HepG2 (cell line): Measurements from ENCODE around the gene ETV6. TPM values are rescaled to one million over a fixed set of nuclear protein-coding genes. Genes with fewer than 3 reads are reported as not detected.

ENCODE experiments used
- ATAC-seq: fragments of 200-7000 bp; cut with Tn5 transposase; 3 replicates; pipeline ENCODE4 v1.9.1; 2020; ENCODE audit warnings: mild to moderate bottlenecking, moderate library complexity
- BruUV-seq: library from RNA; stranded (reverse); fragments of 400-500 nt; replicated peaks from 2 replicates; lab custom pipeline; 2021; lab: Mats Ljungman, UMichigan
- CTCF ChIA-PET: fragments of 300-600 bp; formaldehyde crosslinking; extraction: SDS; loops from one replicate; lab custom pipeline; 2021; ENCODE audit warnings: low total read pairs, inconsistent platforms, low intra/inter-chr PET ratio; lab: Yijun Ruan, JAX
- POLR2A ChIA-PET: fragments of 350-600 bp; sonication (Branson Sonifier 250); formaldehyde crosslinking; loops from one replicate; lab custom pipeline; 2020; ENCODE audit warnings: antibody characterized with exemption, inconsistent platforms; lab: Yijun Ruan, JAX
- DNase-seq: peaks from one replicate; pipeline ENCODE4 v3.0.0-alpha.2; 2015; ENCODE audit warnings: low spot score
- FAIRE-seq: peaks from 3 replicates; lab custom pipeline; 2011; peaks lifted over from hg19 to GRCh38; lab: Jason Lieb, UNC
- H2AFZ ChIP-seq: one replicate; pipeline ENCODE4 v1.6.1; 2011; ENCODE audit warnings: low read length, inconsistent platforms
- H3K27ac ChIP-seq: fragments of 300-600 bp; 3 replicates; pipeline ENCODE4 v1.8.0; 2011; ENCODE audit warnings: mixed run types, mild to moderate bottlenecking, mixed read lengths, low read length, inconsistent platforms; ENCODE audit not compliant: insufficient read depth; ENCODE audit errors: extremely low read length
- H3K27me3 ChIP-seq, 2 experiments: fragments of 200-600 bp in 1 of 2; 2 replicates in 1 of 2; 3 replicates in 1 of 2; pipeline versions ENCODE4 v1.6.0 to v1.8.0; 2011; ENCODE audit warnings: low read length in 2 of 2, mild to moderate bottlenecking in 2 of 2, moderate library complexity in 2 of 2, inconsistent platforms in 1 of 2; ENCODE audit not compliant: insufficient read depth in 2 of 2, control insufficient read depth in 1 of 2
- H3K36me3 ChIP-seq, 2 experiments: fragments of 200-600 bp in 1 of 2; replicated peaks in 1 of 2; 2 replicates in 1 of 2; 3 replicates in 1 of 2; pipeline versions ENCODE4 v1.5.1 to v1.8.0; 2011; ENCODE audit warnings: low read length in 2 of 2, inconsistent platforms in 1 of 2; ENCODE audit not compliant: insufficient read depth in 2 of 2, control insufficient read depth in 1 of 2
- H3K4me1 ChIP-seq: 2 replicates; pipeline ENCODE4 v1.5.1; 2012; ENCODE audit warnings: low read length, inconsistent platforms; ENCODE audit not compliant: insufficient read depth
- H3K4me2 ChIP-seq: 2 replicates; pipeline ENCODE4 v1.6.0; 2011; ENCODE audit warnings: low read depth, low read length, inconsistent platforms
- H3K4me3 ChIP-seq, 3 experiments: fragments of 200-600 bp in 1 of 3; sonication (generic), shearing (Covaris generic) in 1 of 3; replicated peaks in 1 of 3; 2 replicates each; pipeline ENCODE4 v1.5.1; 2011 to 2016; ENCODE audit warnings: low read length in 3 of 3, inconsistent platforms in 2 of 3, low read depth in 2 of 3, mild to moderate bottlenecking in 2 of 3, control low read depth in 1 of 3, mixed read lengths in 1 of 3; ENCODE audit not compliant: insufficient read depth in 1 of 3
- H3K79me2 ChIP-seq: one replicate; pipeline ENCODE4 v1.6.1; 2011; ENCODE audit warnings: low read length, inconsistent platforms; ENCODE audit not compliant: insufficient read depth
- H3K9ac ChIP-seq: 2 replicates; pipeline ENCODE4 v1.6.0; 2011; ENCODE audit warnings: mild to moderate bottlenecking, low read depth, low read length, inconsistent platforms; ENCODE audit not compliant: insufficient read depth
- H3K9me3 ChIP-seq: 2 replicates; pipeline ENCODE4 v1.5.1; 2012; ENCODE audit warnings: mild to moderate bottlenecking, low read length
- H4K20me1 ChIP-seq: 2 replicates; pipeline ENCODE4 v1.6.0; 2011; ENCODE audit warnings: inconsistent platforms, mild to moderate bottlenecking, low read length, moderate library complexity; ENCODE audit not compliant: insufficient read depth
- FOXA1 ChIP-seq, 2 experiments: fragments of 450-650 bp in 1 of 2; sonication (generic) in 1 of 2; formaldehyde crosslinking in 1 of 2; IDR thresholded peaks; 2 replicates each; pipeline versions ENCODE4 v1.4.0 to v1.6.1; 2016 to 2020; ENCODE audit warnings: missing genetic modification reagents in 1 of 2
- HMGA1 ChIP-seq: sonication (generic); formaldehyde crosslinking; conservative IDR thresholded peaks from 2 replicates; pipeline ENCODE4 v1.4.0; 2020; ENCODE audit warnings: missing genetic modification reagents
- MAZ ChIP-seq, 2 experiments: sonication (generic) in 1 of 2; formaldehyde crosslinking in 1 of 2; IDR thresholded peaks; 2 replicates each; pipeline versions ENCODE4 v1.5.0 to v1.6.1; 2012 to 2020; ENCODE audit warnings: low read depth in 2 of 2, mild to moderate bottlenecking in 2 of 2, borderline replicate concordance in 1 of 2, improper control_type of control experiment in 1 of 2, low read length in 1 of 2, missing genetic modification reagents in 1 of 2, moderate library complexity in 1 of 2
- MIER2 ChIP-seq: IDR thresholded peaks from 2 replicates; pipeline ENCODE4 v1.6.1; 2016; ENCODE audit warnings: missing biosample characterization, missing genetic modification reagents
- MTF1 ChIP-seq: sonication (generic); formaldehyde crosslinking; IDR thresholded peaks from 2 replicates; pipeline ENCODE4 v1.5.0; 2020; ENCODE audit warnings: missing genetic modification reagents
- PRMT3 ChIP-seq: sonication (generic); formaldehyde crosslinking; IDR thresholded peaks from 2 replicates; pipeline ENCODE4 v1.8.1; 2022; ENCODE audit warnings: low read depth, mild to moderate bottlenecking, moderate library complexity, missing genetic modification reagents, borderline replicate concordance
- SALL2 ChIP-seq: sonication (generic); formaldehyde crosslinking; IDR thresholded peaks from 2 replicates; pipeline ENCODE4 v1.8.1; 2023; ENCODE audit warnings: mild to moderate bottlenecking, missing genetic modification reagents, inconsistent platforms
- TOE1 ChIP-seq: sonication (generic); formaldehyde crosslinking; IDR thresholded peaks from 2 replicates; pipeline ENCODE4 v1.4.0; 2020; ENCODE audit warnings: mild to moderate bottlenecking, missing genetic modification reagents
- U2AF2 ChIP-seq: fragments of 200-400 bp; formaldehyde crosslinking; IDR thresholded peaks from 2 replicates; pipeline ENCODE4 v1.6.1; 2017; ENCODE audit warnings: low read depth, mild to moderate bottlenecking, low read length
- ZNF10 ChIP-seq: sonication (generic); formaldehyde crosslinking; IDR thresholded peaks from 2 replicates; pipeline ENCODE4 v1.4.0; 2020; ENCODE audit warnings: mild to moderate bottlenecking, low read depth, missing genetic modification reagents, borderline replicate concordance
- ZNF20 ChIP-seq: sonication (generic); formaldehyde crosslinking; IDR thresholded peaks from 2 replicates; pipeline ENCODE4 v1.4.0; 2020; ENCODE audit warnings: mild to moderate bottlenecking, moderate library complexity, missing genetic modification reagents
- ZNF468 ChIP-seq: sonication (generic); formaldehyde crosslinking; IDR thresholded peaks from 2 replicates; pipeline ENCODE4 v1.8.0; 2022; ENCODE audit warnings: mild to moderate bottlenecking, moderate library complexity, missing genetic modification reagents
- ZNF713 ChIP-seq: sonication (generic); formaldehyde crosslinking; IDR thresholded peaks from 2 replicates; pipeline ENCODE4 v1.4.0; 2020; ENCODE audit warnings: mild to moderate bottlenecking, missing genetic modification reagents
- ZNF75D ChIP-seq: sonication (generic); formaldehyde crosslinking; IDR thresholded peaks from 2 replicates; pipeline ENCODE4 v1.8.1; 2023; ENCODE audit warnings: missing genetic modification reagents, mild to moderate bottlenecking, borderline replicate concordance
- ZSCAN30 ChIP-seq: sonication (generic); formaldehyde crosslinking; IDR thresholded peaks from 2 replicates; pipeline ENCODE4 v1.5.0; 2020; ENCODE audit warnings: mild to moderate bottlenecking, missing genetic modification reagents
- ZZZ3 ChIP-seq: sonication (generic); formaldehyde crosslinking; IDR thresholded peaks from 2 replicates; pipeline ENCODE4 v1.4.0; 2020; ENCODE audit warnings: missing genetic modification reagents, mild to moderate bottlenecking, borderline replicate concordance
- WGBS: methylation state at CpG from one replicate; pipeline ENCODE4 v1.1.6; 2017; ENCODE audit warnings: low lambda C conversion rate; 5-methylcytosine and 5-hydroxymethylcytosine counted together
- in situ Hi-C: cut with HindIII; loops from 2 replicates; pipeline ENCODE4 v1.10.0; 2017; ENCODE audit warnings: low pct_unique_long_range_greater_than_20kb; ENCODE audit not compliant: extremely low pct_ligation_motif_present
- intact Hi-C: fragments of 100-400 bp; cut with micrococcal nuclease; formaldehyde crosslinking; loops from one replicate; pipeline ENCODE4 v1.10.0; 2022; ENCODE audit not compliant: unreplicated experiment
- polyA plus RNA-seq, 8 experiments: library from polyadenylated mRNA; depleted of rRNA in 3 of 8; stranded (reverse) in 7 of 8; unstranded in 1 of 8; fragments of >200 nt; fragmentation: Illumina TruSeq in 4 of 8; extraction: Trizol in 4 of 8; gene quantifications; 2 replicates each; pipeline versions ENCODE4 v1.2.1 to v1.2.3, GENCODE V29; 2011 to 2016; ENCODE audit warnings: low read depth in 4 of 8, missing spikeins in 1 of 8, mixed read lengths in 1 of 8; ENCODE audit not compliant: insufficient read depth in 1 of 8
- total RNA-seq, 5 experiments: library from RNA; depleted of rRNA; stranded (reverse); fragments of >200 nt; fragmentation: Illumina TruSeq; extraction: Trizol; gene quantifications; 2 replicates each; pipeline ENCODE4 v1.2.3, GENCODE V29; 2016; ENCODE audit warnings: low read depth in 1 of 5
- TF ChIP-seq, protein P1 (sequence below): sonication (generic); formaldehyde crosslinking; IDR thresholded peaks from 2 replicates; pipeline ENCODE4 v1.5.0; 2020; ENCODE audit warnings: missing genetic modification reagents
- TF ChIP-seq, protein P2 (sequence below): IDR thresholded peaks from 2 replicates; pipeline ENCODE4 v1.6.1; 2012; ENCODE audit warnings: inconsistent platforms

Gene ETV6
- total and polyA plus RNA-seq, 2 of the 13 experiments (the other 11 are each of a cell fraction or from before 2014, with no cell fraction given): 2.2 to 3.0 TPM

DNA sequence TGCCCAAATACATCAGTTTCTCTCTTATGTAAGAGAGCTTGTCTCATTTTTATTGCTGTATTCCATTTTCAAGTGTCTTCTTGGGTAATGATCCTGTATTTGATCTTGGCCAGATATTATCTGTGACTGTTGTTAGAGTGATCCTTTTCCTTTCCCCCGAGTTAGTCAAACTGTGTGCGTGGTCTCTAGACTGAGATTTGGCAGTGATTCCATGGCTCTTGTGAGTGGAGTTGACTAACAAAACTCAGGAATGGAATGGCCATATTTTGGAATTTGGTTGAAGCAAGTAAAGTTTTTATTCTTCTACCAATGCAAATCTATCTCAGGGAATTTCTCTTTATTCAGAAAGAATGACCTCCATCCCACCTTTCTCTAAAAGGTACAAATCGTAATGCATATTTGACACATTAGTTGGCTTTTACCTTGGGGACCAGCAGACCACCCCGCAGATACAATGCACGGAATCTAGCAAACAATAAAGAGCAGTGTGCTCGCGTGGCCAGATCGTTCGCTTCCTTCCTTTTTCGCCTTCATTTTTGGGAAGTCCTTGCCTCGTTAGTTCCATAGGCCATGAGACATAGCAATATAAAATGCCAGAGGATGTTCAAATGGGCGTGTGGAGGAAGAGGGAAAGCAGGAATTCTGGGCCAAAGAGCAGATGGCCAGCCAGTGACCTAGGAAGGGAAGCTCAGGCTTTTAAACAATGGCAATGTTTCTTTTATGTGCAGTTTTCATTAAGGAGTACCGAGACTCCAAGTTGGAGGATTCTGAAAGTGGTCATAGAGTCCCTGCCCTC, 24.4 kb downstream of the ETV6 start:
- Histone ChIP-seq H2AFZ (no peak overlapping the region), H3K36me3 (no peaks in the 10 kb centered on the region), H4K20me1 (no peaks in the 10 kb centered on the region), H3K27ac (no peak overlapping the region), H3K27me3 (no peaks in the 10 kb centered on the region), H3K79me2 (no peaks in the 10 kb centered on the region), H3K4me2 (no peak overlapping the region), H3K4me1 (0 out of 2 replicates have a peak, but pooled peaks cover 6% of the 10 kb centered on the region), H3K9me3 (no peaks in the 10 kb centered on the region), H3K9ac (no peak overlapping the region), H3K4me3 (no peak overlapping the region)
- TF ChIP-seq ZNF713 (CRISPR knock-in tag) (no peak), ZNF468 (CRISPR knock-in tag) (no peak), HMGA1 (no peak)
- TF ChIP-seq, protein P1, sequence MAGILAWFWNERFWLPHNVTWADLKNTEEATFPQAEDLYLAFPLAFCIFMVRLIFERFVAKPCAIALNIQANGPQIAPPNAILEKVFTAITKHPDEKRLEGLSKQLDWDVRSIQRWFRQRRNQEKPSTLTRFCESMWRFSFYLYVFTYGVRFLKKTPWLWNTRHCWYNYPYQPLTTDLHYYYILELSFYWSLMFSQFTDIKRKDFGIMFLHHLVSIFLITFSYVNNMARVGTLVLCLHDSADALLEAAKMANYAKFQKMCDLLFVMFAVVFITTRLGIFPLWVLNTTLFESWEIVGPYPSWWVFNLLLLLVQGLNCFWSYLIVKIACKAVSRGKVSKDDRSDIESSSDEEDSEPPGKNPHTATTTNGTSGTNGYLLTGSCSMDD (CRISPR knock-in tag): no peak
- TF ChIP-seq, protein P2, sequence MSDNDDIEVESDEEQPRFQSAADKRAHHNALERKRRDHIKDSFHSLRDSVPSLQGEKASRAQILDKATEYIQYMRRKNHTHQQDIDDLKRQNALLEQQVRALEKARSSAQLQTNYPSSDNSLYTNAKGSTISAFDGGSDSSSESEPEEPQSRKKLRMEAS: no peak
- in situ Hi-C loops (no loop called here), intact Hi-C loops (no loop called here)
- ATAC-seq (no peak), DNase-seq (no peak), FAIRE-seq (no peak)
- 84% methylated on average over 13 of the region's 13 CpGs for WGBS
- ChIA-PET POLR2A (no interaction called here), CTCF (no interaction called here)
- no TSS peak for BruUV-seq

DNA sequence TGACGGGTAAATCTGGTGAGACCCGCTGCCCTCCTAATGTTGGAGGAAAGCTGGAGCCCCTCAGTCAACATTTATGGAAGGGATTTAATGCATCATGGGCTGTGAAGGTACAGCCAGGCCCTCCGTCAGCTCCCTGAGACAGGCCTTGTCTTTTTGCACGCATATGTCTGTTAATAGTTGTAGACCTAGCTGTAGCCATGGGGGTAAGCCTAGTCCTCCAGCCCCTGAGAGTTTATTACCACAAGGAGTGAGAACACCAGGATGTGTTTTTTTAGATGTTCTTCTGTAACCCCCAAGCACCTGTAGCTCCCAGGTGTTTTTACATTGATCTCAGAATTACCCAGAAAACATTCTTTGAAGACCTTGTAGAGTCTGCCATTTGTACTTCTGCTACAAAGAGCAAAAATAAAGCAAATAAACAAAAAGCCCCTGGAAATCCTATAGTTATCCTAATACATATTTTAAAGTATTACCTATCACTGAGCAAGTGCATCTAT, 25.5 kb downstream of the ETV6 start:
- Histone ChIP-seq H3K9ac (no peak overlapping the region), H3K9me3 (no peaks in the 10 kb centered on the region), H3K4me3 (no peak overlapping the region), H4K20me1 (no peaks in the 10 kb centered on the region), H3K36me3 (no peaks in the 10 kb centered on the region), H3K27ac (no peak overlapping the region), H3K4me1 (0 out of 2 replicates have a peak, but pooled peaks cover 6% of the 10 kb centered on the region), H2AFZ (no peak overlapping the region), H3K4me2 (no peak overlapping the region), H3K27me3 (no peaks in the 10 kb centered on the region), H3K79me2 (no peaks in the 10 kb centered on the region)
- in situ Hi-C loops: no loop called here
- FAIRE-seq (no peak), DNase-seq (no peak), ATAC-seq (no peak)
- ChIA-PET POLR2A (no interaction called here), CTCF (no interaction called here)
- 83% methylated on average over 2 of the region's 4 CpGs for WGBS
- no TSS peak for BruUV-seq
- intact Hi-C loops: no loop called here
- TF ChIP-seq U2AF2 (no peak), ZZZ3 (CRISPR knock-in tag) (no peak), TOE1 (CRISPR knock-in tag) (no peak), ZSCAN30 (CRISPR knock-in tag) (no peak), ZNF75D (no peak), FOXA1 (IDR thresholded peaks at IDR 0.05) (no peak), FOXA1 (CRISPR knock-in tag; IDR thresholded peaks at IDR 0.05) (no peak), PRMT3 (CRISPR knock-in tag) (no peak), SALL2 (CRISPR knock-in tag) (no peak), ZNF10 (CRISPR knock-in tag) (no peak), MIER2 (CRISPR knock-in tag) (no peak), ZNF20 (CRISPR knock-in tag) (no peak), MAZ (IDR thresholded peaks at IDR 0.05; ENCODE audit: borderline replicate concordance, low read depth, low read length) (no peak), MAZ (CRISPR knock-in tag; IDR thresholded peaks at IDR 0.05; ENCODE audit: low read depth) (no peak), MTF1 (CRISPR knock-in tag) (no peak)
